Activated CD8-positive, alpha-beta T cell treated with anti-CD3 and anti-CD28 coated beads for 36 hours (primary cell): Measurements from ENCODE around the gene METTL24. TPM values are rescaled to one million over a fixed set of nuclear protein-coding genes. Genes with fewer than 3 reads are reported as not detected.

Source experiments
- ATAC-seq: fragments of 200-7000 bp; cut with Tn5 transposase; one replicate; pipeline ENCODE4 v1.10.0; 2021; ENCODE audit warnings: mild to moderate bottlenecking, moderate library complexity
- CTCF ChIA-PET: fragments of 350-600 bp; sonication (Branson Sonifier 250); formaldehyde crosslinking; loops from one replicate; lab custom pipeline; 2021; ENCODE audit warnings: antibody characterized with exemption; lab: Charles Lee
- POLR2A ChIA-PET: fragments of 350-600 bp; sonication (Branson Sonifier 250); formaldehyde crosslinking; loops from one replicate; lab custom pipeline; 2021; ENCODE audit warnings: antibody characterized with exemption; lab: Charles Lee
- DNase-seq: peaks from one replicate; pipeline ENCODE4 v3.0.0-alpha.2; 2020
- H3K27ac Mint-ChIP-seq: one replicate; pipeline ENCODE4 v1.8.0; 2021; ENCODE audit warnings: mild to moderate bottlenecking, mixed read lengths
- H3K27me3 Mint-ChIP-seq: one replicate; pipeline ENCODE4 v1.8.0; 2021; ENCODE audit warnings: mixed read lengths
- H3K36me3 Mint-ChIP-seq: one replicate; pipeline ENCODE4 v1.8.0; 2021; ENCODE audit warnings: low read depth, mixed read lengths
- H3K4me1 Mint-ChIP-seq: one replicate; pipeline ENCODE4 v1.8.0; 2021; ENCODE audit warnings: low read depth, mixed read lengths
- H3K4me3 Mint-ChIP-seq: one replicate; pipeline ENCODE4 v1.8.0; 2021; ENCODE audit warnings: mild to moderate bottlenecking, moderate library complexity, mixed read lengths
- H3K9me3 Mint-ChIP-seq: one replicate; pipeline ENCODE4 v1.8.0; 2021; ENCODE audit warnings: mixed read lengths
- CTCF ChIP-seq: fragments of 200-600 bp; IDR thresholded peaks from one replicate; pipeline ENCODE4 v1.8.0; 2022; ENCODE audit warnings: antibody characterized with exemption, mild to moderate bottlenecking
- intact Hi-C: fragments of 100-400 bp; cut with micrococcal nuclease; formaldehyde crosslinking; loops from one replicate; pipeline ENCODE4 v1.10.0; 2022
- total RNA-seq, 2 experiments: library from RNA; stranded (reverse); gene quantifications; one replicate each; pipeline ENCODE4 v1.2.3, GENCODE V29; 2021

Gene METTL24
- total RNA-seq, 2 experiments from 2014 or later: not detected

GRCh38 chr6:110221738-110222137 is 136.4 kb downstream of the METTL24 start:
- intact Hi-C loops: no loop called here
- no peaks in the 10 kb centered on the region for H3K27me3 Mint-ChIP-seq
- CTCF ChIA-PET: interaction anchor here (1.4 kb wide), 1 partner anchor 15 kb away, joined by 3 read pairs; no protein-coding TSS in a partner anchor
- ATAC-seq: no peak
- H3K4me1 Mint-ChIP-seq: peaks cover 6% of the 10 kb centered on the region
- no peaks in the 10 kb centered on the region for H3K9me3 Mint-ChIP-seq
- H3K36me3 Mint-ChIP-seq: peaks cover 32% of the 10 kb centered on the region
- POLR2A ChIA-PET: interaction anchor here (0.6 kb wide), 1 partner anchor 72 kb away, joined by 5 read pairs; no protein-coding TSS in a partner anchor
- DNase-seq: no peak
- no peak overlapping the region for H3K27ac Mint-ChIP-seq
- no peak overlapping the region for H3K4me3 Mint-ChIP-seq
- no peak for TF ChIP-seq CTCF

- DNase-seq: peak; percentile 19
- H3K27ac Mint-ChIP-seq: no peak overlapping the region
- H3K9me3 Mint-ChIP-seq: no peaks in the 10 kb centered on the region
- ChIA-PET POLR2A (no interaction called here), CTCF (interaction anchor here (1.3 to 2.0 kb wide), 2 partner anchors 10 to 177 kb away, joined by 3 to 7 read pairs; no protein-coding TSS in a partner anchor)
- peaks cover 8% of the 10 kb centered on the region for H3K4me1 Mint-ChIP-seq
- no peak for ATAC-seq
- intact Hi-C loops: no loop called here
- no peak for TF ChIP-seq CTCF
- H3K4me3 Mint-ChIP-seq: no peak overlapping the region
- peaks cover 44% of the 10 kb centered on the region for H3K36me3 Mint-ChIP-seq
- no peaks in the 10 kb centered on the region for H3K27me3 Mint-ChIP-seq
These were observed 140.9 kb downstream of the METTL24 start for GRCh38 chr6:110217266-110217665.

- no peak overlapping the region for H3K4me3 Mint-ChIP-seq
- H3K36me3 Mint-ChIP-seq: peaks cover 46% of the 10 kb centered on the region
- H3K27me3 Mint-ChIP-seq: no peaks in the 10 kb centered on the region
- peak overlapping the region; percentile 21 for H3K27ac Mint-ChIP-seq
- no peak for DNase-seq
- ChIA-PET CTCF (interaction anchor here (1.3 kb wide), 1 partner anchor 9 kb away, joined by 3 read pairs; no protein-coding TSS in a partner anchor), POLR2A (interaction anchor here (1.1 kb wide), 1 partner anchor 11 kb away, joined by 3 read pairs; no protein-coding TSS in a partner anchor)
- no peaks in the 10 kb centered on the region for H3K9me3 Mint-ChIP-seq
- no peak for TF ChIP-seq CTCF
- intact Hi-C loops: no loop called here
- no peak for ATAC-seq
- H3K4me1 Mint-ChIP-seq: peaks cover 8% of the 10 kb centered on the region
These were observed 142.0 kb downstream of the METTL24 start for GRCh38 chr6:110216140-110216539.

GRCh38 chr6:110214338-110214737 is 143.8 kb downstream of the METTL24 start:
- intact Hi-C loops: no loop called here
- H3K27ac Mint-ChIP-seq: no peak overlapping the region
- H3K4me1 Mint-ChIP-seq: peaks cover 8% of the 10 kb centered on the region
- peaks cover 34% of the 10 kb centered on the region for H3K36me3 Mint-ChIP-seq
- no peak for ATAC-seq
- no peak overlapping the region for H3K4me3 Mint-ChIP-seq
- H3K27me3 Mint-ChIP-seq: no peaks in the 10 kb centered on the region
- TF ChIP-seq CTCF: no peak
- DNase-seq: no peak
- H3K9me3 Mint-ChIP-seq: no peaks in the 10 kb centered on the region
- ChIA-PET POLR2A (no interaction called here), CTCF (no interaction called here)

GRCh38 chr6:110211753-110212152 is 146.4 kb downstream of the METTL24 start:
- CTCF ChIA-PET: no interaction called here
- DNase-seq (no peak), ATAC-seq (no peak)
- POLR2A ChIA-PET: no interaction called here
- intact Hi-C loops: no loop called here
- peaks cover 2% of the 10 kb centered on the region for H3K4me1 Mint-ChIP-seq
- TF ChIP-seq CTCF: no peak
- no peak overlapping the region for H3K4me3 Mint-ChIP-seq
- H3K9me3 Mint-ChIP-seq: no peaks in the 10 kb centered on the region
- H3K27me3 Mint-ChIP-seq: no peaks in the 10 kb centered on the region
- peaks cover 36% of the 10 kb centered on the region for H3K36me3 Mint-ChIP-seq
- no peak overlapping the region for H3K27ac Mint-ChIP-seq
